ENCODE measurements around the gene ROR2. TPM values are rescaled to one million over a fixed set of nuclear protein-coding genes. Genes with fewer than 3 reads are reported as not detected.

The ROR2 gene
- total and polyA plus RNA-seq, 2 of the 13 experiments (the other 11 are each of a cell fraction or from before 2014, with no cell fraction given), result not detected

DNA sequence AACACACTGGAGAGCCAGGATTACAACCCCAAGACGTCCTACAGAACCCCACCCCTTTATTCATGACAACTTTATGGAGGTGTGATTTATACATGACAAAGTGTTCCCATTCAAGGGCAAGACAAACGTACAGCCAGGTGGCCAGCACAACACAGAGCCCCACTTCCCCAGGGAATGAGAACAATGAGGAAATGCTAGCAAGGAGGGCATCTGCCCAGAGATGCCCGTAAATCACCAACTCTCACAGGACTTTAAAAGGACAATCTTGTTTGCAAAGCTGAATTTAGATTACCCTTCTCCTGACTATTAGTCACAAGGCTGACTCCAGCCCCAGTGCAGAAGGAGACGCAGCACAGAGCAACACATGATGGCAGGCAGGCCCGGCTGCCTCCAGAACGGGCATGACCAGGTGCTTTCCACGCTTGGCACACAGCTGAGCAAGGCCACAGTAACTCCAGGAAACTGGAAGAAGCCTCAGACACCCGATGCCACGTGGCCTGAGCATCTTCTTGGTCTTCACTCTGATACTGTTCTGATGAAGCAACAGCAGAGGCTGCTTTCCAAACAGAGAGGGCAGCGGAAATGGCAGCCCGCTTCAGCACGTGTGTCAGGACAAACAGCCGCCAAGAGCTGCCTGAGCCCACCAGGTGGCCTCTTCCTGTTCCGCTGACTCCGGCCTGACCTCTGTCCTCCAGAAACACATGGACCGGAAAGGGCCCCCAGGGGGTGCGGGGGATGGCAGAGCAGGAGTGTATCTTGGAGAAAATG is 51.4 kb downstream of the ROR2 start (continued):
- TF ChIP-seq, protein P1, sequence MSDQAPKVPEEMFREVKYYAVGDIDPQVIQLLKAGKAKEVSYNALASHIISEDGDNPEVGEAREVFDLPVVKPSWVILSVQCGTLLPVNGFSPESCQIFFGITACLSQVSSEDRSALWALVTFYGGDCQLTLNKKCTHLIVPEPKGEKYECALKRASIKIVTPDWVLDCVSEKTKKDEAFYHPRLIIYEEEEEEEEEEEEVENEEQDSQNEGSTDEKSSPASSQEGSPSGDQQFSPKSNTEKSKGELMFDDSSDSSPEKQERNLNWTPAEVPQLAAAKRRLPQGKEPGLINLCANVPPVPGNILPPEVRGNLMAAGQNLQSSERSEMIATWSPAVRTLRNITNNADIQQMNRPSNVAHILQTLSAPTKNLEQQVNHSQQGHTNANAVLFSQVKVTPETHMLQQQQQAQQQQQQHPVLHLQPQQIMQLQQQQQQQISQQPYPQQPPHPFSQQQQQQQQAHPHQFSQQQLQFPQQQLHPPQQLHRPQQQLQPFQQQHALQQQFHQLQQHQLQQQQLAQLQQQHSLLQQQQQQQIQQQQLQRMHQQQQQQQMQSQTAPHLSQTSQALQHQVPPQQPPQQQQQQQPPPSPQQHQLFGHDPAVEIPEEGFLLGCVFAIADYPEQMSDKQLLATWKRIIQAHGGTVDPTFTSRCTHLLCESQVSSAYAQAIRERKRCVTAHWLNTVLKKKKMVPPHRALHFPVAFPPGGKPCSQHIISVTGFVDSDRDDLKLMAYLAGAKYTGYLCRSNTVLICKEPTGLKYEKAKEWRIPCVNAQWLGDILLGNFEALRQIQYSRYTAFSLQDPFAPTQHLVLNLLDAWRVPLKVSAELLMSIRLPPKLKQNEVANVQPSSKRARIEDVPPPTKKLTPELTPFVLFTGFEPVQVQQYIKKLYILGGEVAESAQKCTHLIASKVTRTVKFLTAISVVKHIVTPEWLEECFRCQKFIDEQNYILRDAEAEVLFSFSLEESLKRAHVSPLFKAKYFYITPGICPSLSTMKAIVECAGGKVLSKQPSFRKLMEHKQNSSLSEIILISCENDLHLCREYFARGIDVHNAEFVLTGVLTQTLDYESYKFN (CRISPR knock-in tag; conservative IDR thresholded peaks at IDR 0.05), result peak; percentile 31; the same call in 1 of the 2 replicates
- TF ChIP-seq ARNT2 (CRISPR knock-in tag; IDR thresholded peaks at IDR 0.05; ENCODE audit: low read depth) (no peak), ZSCAN22 (CRISPR knock-in tag; IDR thresholded peaks at IDR 0.05) (no peak), ZNF644 (CRISPR knock-in tag; IDR thresholded peaks at IDR 0.05; ENCODE audit: low read depth) (0 out of 2 replicates have a peak, but pooled peaks have one; percentile 8), NFYC (CRISPR knock-in tag; IDR thresholded peaks at IDR 0.05) (no peak), KAT7 (CRISPR knock-in tag; IDR thresholded peaks at IDR 0.05; ENCODE audit: borderline replicate concordance) (no peak), ARHGAP35 (CRISPR knock-in tag; IDR thresholded peaks at IDR 0.05; ENCODE audit: borderline replicate concordance) (no peak), SOX13 (IDR thresholded peaks at IDR 0.05) (no peak), SOX13 (CRISPR knock-in tag; conservative IDR thresholded peaks at IDR 0.05 in 1 of 2, IDR thresholded peaks at IDR 0.05 in 1 of 2) (no peak), ZMYM3 (CRISPR knock-in tag; IDR thresholded peaks at IDR 0.05) (peak; percentile 55; the same call in 1 of the 2 replicates), RBAK (CRISPR knock-in tag; IDR thresholded peaks at IDR 0.05) (no peak), ZNF431 (CRISPR knock-in tag; IDR thresholded peaks at IDR 0.05; ENCODE audit: borderline replicate concordance, low read depth) (no peak), ZKSCAN5 (CRISPR knock-in tag; IDR thresholded peaks at IDR 0.05) (no peak), ZNF839 (CRISPR knock-in tag; IDR thresholded peaks at IDR 0.05; ENCODE audit: borderline replicate concordance) (no peak), ZBTB7B (CRISPR knock-in tag; IDR thresholded peaks at IDR 0.05) (0 out of 2 replicates have a peak, but pooled peaks have one; percentile 49), YY1 (IDR thresholded peaks at IDR 0.05; ENCODE audit: insufficient read depth, insufficient replicate concordance, low read depth, low read length) (peak; percentile 20), RARA (CRISPR knock-in tag; IDR thresholded peaks at IDR 0.05) (peak; percentile 36; the same call in 1 of the 2 replicates), MATR3 (CRISPR knock-in tag; IDR thresholded peaks at IDR 0.05) (no peak), ZMYM4 (CRISPR knock-in tag; IDR thresholded peaks at IDR 0.05) (0 out of 2 replicates have a peak, but pooled peaks have one; percentile 18), FLYWCH1 (CRISPR knock-in tag; IDR thresholded peaks at IDR 0.05) (no peak), KDM5B (CRISPR knock-in tag; IDR thresholded peaks at IDR 0.05; ENCODE audit: borderline replicate concordance) (peak; percentile 34; the same call in 1 of the 2 replicates)
- TF ChIP-seq, protein P2, sequence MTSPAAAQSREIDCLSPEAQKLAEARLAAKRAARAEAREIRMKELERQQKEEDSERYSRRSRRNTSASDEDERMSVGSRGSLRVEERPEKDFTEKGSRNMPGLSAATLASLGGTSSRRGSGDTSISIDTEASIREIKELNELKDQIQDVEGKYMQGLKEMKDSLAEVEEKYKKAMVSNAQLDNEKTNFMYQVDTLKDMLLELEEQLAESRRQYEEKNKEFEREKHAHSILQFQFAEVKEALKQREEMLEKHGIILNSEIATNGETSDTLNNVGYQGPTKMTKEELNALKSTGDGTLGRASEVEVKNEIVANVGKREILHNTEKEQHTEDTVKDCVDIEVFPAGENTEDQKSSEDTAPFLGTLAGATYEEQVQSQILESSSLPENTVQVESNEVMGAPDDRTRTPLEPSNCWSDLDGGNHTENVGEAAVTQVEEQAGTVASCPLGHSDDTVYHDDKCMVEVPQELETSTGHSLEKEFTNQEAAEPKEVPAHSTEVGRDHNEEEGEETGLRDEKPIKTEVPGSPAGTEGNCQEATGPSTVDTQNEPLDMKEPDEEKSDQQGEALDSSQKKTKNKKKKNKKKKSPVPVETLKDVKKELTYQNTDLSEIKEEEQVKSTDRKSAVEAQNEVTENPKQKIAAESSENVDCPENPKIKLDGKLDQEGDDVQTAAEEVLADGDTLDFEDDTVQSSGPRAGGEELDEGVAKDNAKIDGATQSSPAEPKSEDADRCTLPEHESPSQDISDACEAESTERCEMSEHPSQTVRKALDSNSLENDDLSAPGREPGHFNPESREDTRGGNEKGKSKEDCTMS (CRISPR knock-in tag; conservative IDR thresholded peaks at IDR 0.05), result no peak
- TF ChIP-seq, protein P3, sequence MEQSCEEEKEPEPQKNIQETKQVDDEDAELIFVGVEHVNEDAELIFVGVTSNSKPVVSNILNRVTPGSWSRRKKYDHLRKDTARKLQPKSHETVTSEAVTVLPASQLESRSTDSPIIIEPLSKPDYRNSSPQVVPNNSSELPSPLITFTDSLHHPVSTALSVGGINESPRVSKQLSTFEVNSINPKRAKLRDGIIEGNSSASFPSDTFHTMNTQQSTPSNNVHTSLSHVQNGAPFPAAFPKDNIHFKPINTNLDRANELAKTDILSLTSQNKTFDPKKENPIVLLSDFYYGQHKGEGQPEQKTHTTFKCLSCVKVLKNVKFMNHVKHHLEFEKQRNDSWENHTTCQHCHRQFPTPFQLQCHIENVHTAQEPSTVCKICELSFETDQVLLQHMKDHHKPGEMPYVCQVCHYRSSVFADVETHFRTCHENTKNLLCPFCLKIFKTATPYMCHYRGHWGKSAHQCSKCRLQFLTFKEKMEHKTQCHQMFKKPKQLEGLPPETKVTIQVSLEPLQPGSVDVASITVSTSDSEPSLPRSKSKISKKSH (CRISPR knock-in tag; IDR thresholded peaks at IDR 0.05; ENCODE audit: borderline replicate concordance), result peak; percentile 39; the same call in 1 of the 2 replicates
